Gastroesophageal sphincter (tissue), 4 donors: Measurements from ENCODE around the gene ITGB2. TPM values are rescaled to one million over a fixed set of nuclear protein-coding genes. Genes with fewer than 3 reads are reported as not detected.

Source experiments
- ATAC-seq: fragments of 150-250 bp; one replicate; pipeline ENCODE4 v1.9.1; 2016; ENCODE audit warnings: mild to moderate bottlenecking, moderate library complexity
- H3K27ac ChIP-seq, 4 donors: fragments of 200-600 bp; sonication (generic) in 3 of 4; 1 replicate in 3 of 4; 2 replicates in 1 of 4; pipeline ENCODE4 v1.5.1; 2016 to 2019
- H3K27me3 ChIP-seq: fragments of 200-600 bp; sonication (generic); one replicate; pipeline ENCODE4 v1.5.1; 2019
- H3K36me3 ChIP-seq, 2 donors: fragments of 200-600 bp; sonication (generic); one replicate each; pipeline ENCODE4 v1.5.1; 2019; ENCODE audit warnings: control low read depth in 1 of 2
- H3K4me1 ChIP-seq, 3 donors: fragments of 200-600 bp; sonication (generic); 1 replicate in 2 of 3; 2 replicates in 1 of 3; pipeline ENCODE4 v1.5.1; 2016 to 2019; ENCODE audit warnings: control low read depth in 2 of 3
- H3K4me3 ChIP-seq, 2 donors: fragments of 200-600 bp; sonication (generic); one replicate each; pipeline ENCODE4 v1.5.1; 2019; ENCODE audit warnings: mild to moderate bottlenecking in 1 of 2, moderate library complexity in 1 of 2
- H3K9me3 ChIP-seq, 3 donors: fragments of 200-600 bp; sonication (generic); one replicate each; pipeline ENCODE4 v1.5.1; 2017 to 2019; ENCODE audit warnings: control low read depth in 2 of 3
- EP300 ChIP-seq: sonication (generic); formaldehyde crosslinking; IDR thresholded peaks from one replicate; pipeline ENCODE4 v1.6.1; 2017; ENCODE audit warnings: antibody characterized with exemption, mild to moderate bottlenecking
- POLR2A ChIP-seq, 2 donors: fragments of 450-650 bp; IDR thresholded peaks; one replicate each; pipeline ENCODE4 v1.6.1; 2017; ENCODE audit warnings: antibody characterized with exemption in 2 of 2, mild to moderate bottlenecking in 2 of 2, moderate library complexity in 1 of 2
- POLR2AphosphoS5 ChIP-seq: sonication (generic); formaldehyde crosslinking; IDR thresholded peaks from one replicate; pipeline ENCODE4 v1.6.1; 2017; ENCODE audit warnings: antibody characterized with exemption
- WGBS, 2 donors: methylation state at CpG; one replicate each; pipeline ENCODE4 v1.1.5; 2018; ENCODE audit warnings: low coverage in 1 of 2; 5-methylcytosine and 5-hydroxymethylcytosine counted together
- total RNA-seq, 4 donors: library from RNA; depleted of rRNA; stranded (reverse); fragments of >200 nt; gene quantifications; one replicate each; pipeline ENCODE4 v1.1.0, GENCODE V29; 2016
- TF ChIP-seq, protein P1 (sequence below), 4 experiments: fragments of 200-600 bp in 2 of 4; fragments of 450-650 bp in 2 of 4; sonication (generic) in 1 of 4; IDR thresholded peaks; one replicate each; pipeline ENCODE4 v1.5.1; 2017 to 2019; ENCODE audit warnings: antibody characterized with exemption in 4 of 4, mild to moderate bottlenecking in 2 of 4, moderate library complexity in 2 of 4

The ITGB2 gene
- total RNA-seq, 4 donors from 2014 or later: 10.4 to 112 (median 41.4) TPM

DNA sequence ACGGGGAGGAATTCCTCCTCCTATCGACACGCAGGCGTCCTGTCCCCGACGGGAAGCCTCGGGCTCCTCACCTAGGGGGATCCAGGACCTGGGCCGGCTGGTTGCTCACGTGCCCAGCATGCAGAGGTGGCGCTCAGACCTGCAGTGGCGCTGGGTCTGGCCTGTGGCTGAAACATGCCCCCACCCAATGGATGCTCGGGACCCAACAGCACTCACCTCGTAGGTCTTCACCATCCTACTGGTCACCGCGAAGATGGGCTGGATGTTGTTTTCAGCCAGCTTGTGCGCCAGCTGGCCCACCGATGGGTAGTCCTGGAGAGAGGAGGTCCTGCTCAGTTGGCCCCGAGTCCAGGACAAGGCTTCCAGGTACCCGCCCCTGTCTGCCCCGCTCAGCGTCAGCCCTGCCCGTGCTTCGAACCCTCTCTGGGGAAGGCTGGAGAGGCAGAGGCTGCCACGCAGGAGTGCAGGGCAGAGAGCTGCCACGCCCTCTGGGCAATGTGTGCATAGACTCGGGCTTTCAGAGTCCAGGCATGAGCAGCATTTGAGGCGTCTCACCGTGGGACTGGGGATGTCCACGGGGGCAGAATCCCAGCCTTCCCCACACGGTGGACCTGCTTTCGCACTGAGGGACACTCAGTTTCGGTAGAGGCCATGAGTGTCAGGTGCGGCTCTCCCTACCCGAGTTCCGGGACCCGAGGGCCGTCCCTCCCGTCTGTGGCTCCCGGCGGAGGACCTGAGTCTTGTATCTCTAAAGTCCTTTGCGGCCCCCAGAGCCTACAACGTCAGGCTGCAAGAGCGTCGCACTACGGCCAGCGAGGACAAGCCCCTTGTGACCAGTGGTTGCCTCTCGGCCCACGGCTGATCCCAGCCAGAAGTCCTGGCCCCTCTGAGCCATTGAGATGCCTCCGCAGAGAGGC is 21.6 kb downstream of the ITGB2 start:
- TF ChIP-seq POLR2A (IDR thresholded peaks at IDR 0.05): no peak
- no peaks in the 10 kb centered on the region for H3K4me1 ChIP-seq

GRCh38 chr21:44898011-44898488 is 22.6 kb downstream of the ITGB2 start:
- no peak overlapping the region for H3K27ac ChIP-seq
- ATAC-seq: no peak
- no peaks in the 10 kb centered on the region for H3K9me3 ChIP-seq
- H3K27me3 ChIP-seq: peaks cover 6% of the 10 kb centered on the region
- no peaks in the 10 kb centered on the region for H3K36me3 ChIP-seq
- TF ChIP-seq EP300 (no peak), POLR2AphosphoS5 (no peak)
- TF ChIP-seq, protein P1, sequence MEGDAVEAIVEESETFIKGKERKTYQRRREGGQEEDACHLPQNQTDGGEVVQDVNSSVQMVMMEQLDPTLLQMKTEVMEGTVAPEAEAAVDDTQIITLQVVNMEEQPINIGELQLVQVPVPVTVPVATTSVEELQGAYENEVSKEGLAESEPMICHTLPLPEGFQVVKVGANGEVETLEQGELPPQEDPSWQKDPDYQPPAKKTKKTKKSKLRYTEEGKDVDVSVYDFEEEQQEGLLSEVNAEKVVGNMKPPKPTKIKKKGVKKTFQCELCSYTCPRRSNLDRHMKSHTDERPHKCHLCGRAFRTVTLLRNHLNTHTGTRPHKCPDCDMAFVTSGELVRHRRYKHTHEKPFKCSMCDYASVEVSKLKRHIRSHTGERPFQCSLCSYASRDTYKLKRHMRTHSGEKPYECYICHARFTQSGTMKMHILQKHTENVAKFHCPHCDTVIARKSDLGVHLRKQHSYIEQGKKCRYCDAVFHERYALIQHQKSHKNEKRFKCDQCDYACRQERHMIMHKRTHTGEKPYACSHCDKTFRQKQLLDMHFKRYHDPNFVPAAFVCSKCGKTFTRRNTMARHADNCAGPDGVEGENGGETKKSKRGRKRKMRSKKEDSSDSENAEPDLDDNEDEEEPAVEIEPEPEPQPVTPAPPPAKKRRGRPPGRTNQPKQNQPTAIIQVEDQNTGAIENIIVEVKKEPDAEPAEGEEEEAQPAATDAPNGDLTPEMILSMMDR (IDR thresholded peaks at IDR 0.05): no peak
- no peak overlapping the region for H3K4me3 ChIP-seq
- 77% methylated on average over 8 of the region's 13 CpGs; no CpG with 5 or more reads in 1 of the 2 donors for whole genome bisulfite sequencing, 2 donors
- no peaks in the 10 kb centered on the region for H3K4me1 ChIP-seq

More for the DNA sequence above, 21.6 kb downstream of the ITGB2 start:
- no peaks in the 10 kb centered on the region for H3K9me3 ChIP-seq
- no peak overlapping the region for H3K27ac ChIP-seq
- no peak overlapping the region for H3K4me3 ChIP-seq
- no peak for ATAC-seq
- no peaks in the 10 kb centered on the region for H3K27me3 ChIP-seq
- WGBS, 2 donors: 79% methylated on average over 11 of the region's 49 CpGs; no CpG with 5 or more reads in 1 of the 2 donors
- H3K36me3 ChIP-seq: no peaks in the 10 kb centered on the region

DNA sequence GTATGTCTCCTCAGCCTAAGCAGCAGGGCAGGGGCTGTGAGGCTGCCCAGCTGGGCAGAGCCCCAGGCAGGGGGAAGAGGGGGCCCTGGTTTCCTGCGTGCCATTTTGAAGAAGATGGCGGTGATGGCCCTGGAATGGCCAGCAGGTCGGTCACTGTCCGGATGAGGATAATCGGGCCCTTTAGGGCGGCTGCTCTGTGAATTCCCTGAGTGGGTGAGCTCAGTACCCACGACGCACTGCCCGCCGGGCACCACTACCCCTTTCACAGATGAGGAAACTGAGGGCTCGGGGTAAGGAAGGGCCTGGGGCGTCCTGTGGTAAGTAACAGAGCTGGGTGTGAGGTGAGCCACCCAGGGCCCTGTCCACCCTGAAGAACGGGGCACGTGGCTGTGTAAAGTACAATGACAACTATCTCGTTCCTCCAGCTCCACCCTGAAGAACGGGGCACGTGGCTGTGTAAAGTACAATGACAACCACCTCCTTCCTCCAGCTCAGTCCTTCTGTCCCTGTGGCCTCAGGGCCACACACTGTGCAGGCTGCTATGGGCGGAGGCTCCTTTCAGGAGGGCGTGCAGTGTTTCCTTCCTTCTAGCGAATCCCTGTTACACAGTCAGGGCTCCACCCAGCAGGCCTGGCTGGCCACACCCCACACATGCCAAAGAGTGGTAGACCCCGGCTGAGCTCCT is 23.2 kb downstream of the ITGB2 start:
- TF ChIP-seq EP300: no peak
- TF ChIP-seq POLR2A (IDR thresholded peaks at IDR 0.05): no peak
- TF ChIP-seq, protein P1 (IDR thresholded peaks at IDR 0.05): no peak
- TF ChIP-seq POLR2AphosphoS5: no peak
- ATAC-seq: peak; percentile 67
- Histone ChIP-seq H3K27me3 (peaks cover 7% of the 10 kb centered on the region), H3K9me3 (no peaks in the 10 kb centered on the region), H3K4me1 (no peaks in the 10 kb centered on the region), H3K36me3 (no peaks in the 10 kb centered on the region), H3K4me3 (no peak overlapping the region), H3K27ac (no peak overlapping the region)
- 17% methylated on average over 1 of the region's 21 CpGs; no CpG with 5 or more reads in 1 of the 2 donors for WGBS, 2 donors

DNA sequence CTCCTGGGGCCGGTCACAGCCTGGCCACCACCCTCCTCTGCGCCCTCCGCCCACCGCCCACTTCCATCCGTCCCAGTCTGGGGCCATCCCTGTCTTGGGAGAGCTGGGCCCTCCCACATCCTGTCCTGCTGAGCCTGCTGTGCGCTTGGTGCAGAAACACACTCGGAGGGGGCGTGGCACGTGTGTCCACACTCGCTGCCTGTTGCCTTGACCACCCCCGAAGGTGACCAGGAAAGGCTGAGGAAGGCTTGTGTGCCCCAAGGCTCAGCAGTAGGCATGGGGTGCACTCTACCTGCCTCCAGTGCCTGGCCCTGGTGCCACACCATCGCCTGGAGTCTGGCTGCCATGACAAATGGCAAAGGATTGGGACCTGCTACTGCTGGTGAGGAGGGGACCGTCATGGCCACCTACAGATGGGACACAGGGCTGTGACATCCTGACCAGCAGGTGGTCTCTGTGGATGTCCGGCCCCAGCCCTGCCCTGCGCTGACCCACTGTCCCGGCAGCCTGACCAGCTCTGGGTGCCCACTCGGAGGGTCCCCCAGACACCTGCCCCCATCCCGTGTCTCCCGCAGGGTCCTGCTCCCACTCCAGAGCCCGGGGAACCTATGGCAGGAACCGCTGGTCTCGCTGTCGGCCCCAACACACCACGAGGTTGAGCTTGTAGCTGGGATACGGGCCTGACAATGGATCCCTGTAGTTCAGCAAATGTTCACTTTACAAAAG is 24.0 kb downstream of the ITGB2 start:
- no peaks in the 10 kb centered on the region for H3K4me1 ChIP-seq
- no peak for ATAC-seq
- 79% methylated on average over 3 of the region's 25 CpGs; no CpG with 5 or more reads in 1 of the 2 donors for WGBS, 2 donors
- no peak overlapping the region for H3K27ac ChIP-seq
- H3K36me3 ChIP-seq: no peaks in the 10 kb centered on the region
- no peaks in the 10 kb centered on the region for H3K9me3 ChIP-seq
- H3K4me3 ChIP-seq: no peak overlapping the region
- TF ChIP-seq POLR2A (IDR thresholded peaks at IDR 0.05) (no peak), EP300 (no peak), POLR2AphosphoS5 (no peak)
- TF ChIP-seq, protein P1 (IDR thresholded peaks at IDR 0.05): no peak
- peaks cover 12% of the 10 kb centered on the region for H3K27me3 ChIP-seq

DNA sequence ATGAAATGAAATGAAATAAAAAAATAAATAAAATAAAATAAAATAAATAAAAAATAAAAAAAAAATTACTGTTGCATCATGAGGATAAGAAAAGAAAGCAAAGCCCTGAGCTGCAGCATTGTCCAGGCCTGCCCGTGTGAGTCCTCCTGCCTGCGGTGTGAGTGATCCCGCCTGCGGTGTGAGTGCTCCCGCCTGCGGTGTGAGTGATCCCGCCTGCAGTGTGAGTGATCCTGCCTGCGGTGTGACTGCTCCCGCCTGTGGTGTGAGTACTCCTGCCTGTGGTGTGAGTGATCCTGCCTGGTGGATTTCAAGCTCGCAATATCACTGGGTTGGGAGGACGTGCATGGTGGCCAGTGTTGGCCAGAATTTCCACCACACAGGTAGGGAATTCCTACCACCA is 24.8 kb downstream of the ITGB2 start:
- Histone ChIP-seq H3K27ac (no peak overlapping the region), H3K9me3 (no peaks in the 10 kb centered on the region), H3K27me3 (peaks cover 20% of the 10 kb centered on the region), H3K36me3 (no peaks in the 10 kb centered on the region), H3K4me1 (no peaks in the 10 kb centered on the region), H3K4me3 (no peak overlapping the region)
- TF ChIP-seq POLR2AphosphoS5 (no peak), EP300 (no peak), POLR2A (IDR thresholded peaks at IDR 0.05) (no peak)
- TF ChIP-seq, protein P1 (IDR thresholded peaks at IDR 0.05): no peak
- no peak for ATAC-seq
- WGBS, 2 donors: 91 to 92% methylated on average over 6 to 9 of the region's 11 CpGs
